Endothelial cell of umbilical vein (primary cell): ENCODE data around the gene PRLHR. TPM values are rescaled to one million over a fixed set of nuclear protein-coding genes. Genes with fewer than 3 reads are reported as not detected.

Source experiments
- BruUV-seq: library from RNA; stranded (reverse); fragments of 400-500 nt; replicated peaks from 2 replicates; lab custom pipeline; 2021; lab: Mats Ljungman, UMichigan
- CTCF ChIA-PET: fragments of 300-600, 350-600 bp; sonication (Branson Sonifier 250); formaldehyde crosslinking; loops from one replicate; lab custom pipeline; 2021; ENCODE audit warnings: antibody characterized with exemption, inconsistent platforms; lab: Charles Lee
- POLR2A ChIA-PET: fragments of 300-600, 350-600 bp; sonication (Branson Sonifier 250); formaldehyde crosslinking; loops from one replicate; lab custom pipeline; 2021; ENCODE audit warnings: antibody characterized with exemption, inconsistent platforms; lab: Charles Lee
- DNase-seq: peaks from one replicate; pipeline ENCODE4 v3.0.0-alpha.2; 2011; ENCODE audit warnings: low read depth, low spot score
- FAIRE-seq: peaks from 2 replicates; lab custom pipeline; 2011; peaks lifted over from hg19 to GRCh38; lab: Jason Lieb, UNC
- H2AFZ ChIP-seq: 2 replicates; pipeline ENCODE4 v1.6.0; 2012; ENCODE audit warnings: low read depth, low read length, control low read depth, inconsistent platforms
- H3K27ac ChIP-seq: 2 replicates; pipeline ENCODE4 v1.5.1; 2011; ENCODE audit warnings: low read depth, mild to moderate bottlenecking, control low read depth, low read length, moderate library complexity; ENCODE audit not compliant: insufficient read depth
- H3K27me3 ChIP-seq, 2 experiments: 2 replicates each; pipeline versions ENCODE4 v1.6.0 to v1.6.1; 2011; ENCODE audit warnings: low read length in 2 of 2, mixed read lengths in 1 of 2; ENCODE audit not compliant: control insufficient read depth in 2 of 2, insufficient read depth in 2 of 2
- H3K36me3 ChIP-seq, 2 experiments: 2 replicates in 1 of 2; 3 replicates in 1 of 2; pipeline ENCODE4 v1.5.1; 2011; ENCODE audit warnings: low read length in 2 of 2, mild to moderate bottlenecking in 1 of 2, moderate library complexity in 1 of 2; ENCODE audit not compliant: control insufficient read depth in 2 of 2, insufficient read depth in 2 of 2; ENCODE audit errors: extremely low read depth in 1 of 2
- H3K4me1 ChIP-seq: 3 replicates; pipeline ENCODE4 v1.5.1; 2011; ENCODE audit warnings: mild to moderate bottlenecking, low read length; ENCODE audit not compliant: control insufficient read depth, insufficient read depth; ENCODE audit errors: extremely low read depth
- H3K4me2 ChIP-seq: 2 replicates; pipeline ENCODE4 v1.6.1; 2011; ENCODE audit warnings: low read length, control low read depth, mixed read lengths; ENCODE audit not compliant: insufficient read depth
- H3K4me3 ChIP-seq, 3 experiments: fragments of 200-600 bp in 1 of 3; sonication (generic), shearing (Covaris generic) in 1 of 3; replicated peaks in 1 of 3; 2 replicates each; pipeline ENCODE4 v1.5.1; 2011 to 2016; ENCODE audit warnings: control low read depth in 3 of 3, low read length in 3 of 3, mild to moderate bottlenecking in 2 of 3, inconsistent platforms in 1 of 3, low read depth in 1 of 3, moderate library complexity in 1 of 3; ENCODE audit not compliant: insufficient read depth in 1 of 3
- H3K79me2 ChIP-seq: 2 replicates; pipeline ENCODE4 v1.6.0; 2012; ENCODE audit warnings: low read length, inconsistent platforms; ENCODE audit not compliant: control insufficient read depth, insufficient read depth
- H3K9ac ChIP-seq: replicated peaks from 2 replicates; pipeline ENCODE3; 2011; ENCODE audit warnings: low read length, control low read depth; ENCODE audit not compliant: insufficient read depth; ENCODE audit errors: extremely low read depth
- H3K9me1 ChIP-seq: replicated peaks from 3 replicates; pipeline ENCODE4 v1.6.0; 2011; ENCODE audit warnings: mild to moderate bottlenecking, low read length; ENCODE audit not compliant: control insufficient read depth, insufficient read depth; ENCODE audit errors: extremely low read depth
- H3K9me3 ChIP-seq: replicated peaks from 2 replicates; pipeline ENCODE4 v1.5.1; 2012; ENCODE audit warnings: low read length, inconsistent platforms; ENCODE audit not compliant: control insufficient read depth, insufficient read depth
- H4K20me1 ChIP-seq: replicated peaks from 2 replicates; pipeline ENCODE3; 2011; ENCODE audit warnings: mild to moderate bottlenecking, low read length; ENCODE audit not compliant: control insufficient read depth, insufficient read depth; ENCODE audit errors: extremely low read depth
- CTCF ChIP-seq, 2 donors: IDR thresholded peaks; 1 replicate in 1 of 2; 2 replicates in 1 of 2; pipeline ENCODE4 v1.5.1; 2011; ENCODE audit warnings: low read length in 2 of 2, mild to moderate bottlenecking in 2 of 2, moderate library complexity in 2 of 2, control low read depth in 1 of 2, inconsistent platforms in 1 of 2, low read depth in 1 of 2; ENCODE audit not compliant: insufficient read depth in 1 of 2; ENCODE audit errors: extremely low read depth in 1 of 2
- FOS ChIP-seq: IDR thresholded peaks from 2 replicates; pipeline ENCODE4 v1.6.1; 2011; ENCODE audit warnings: mild to moderate bottlenecking, low read length, moderate library complexity, borderline replicate concordance; ENCODE audit not compliant: insufficient read depth
- JUN ChIP-seq: IDR thresholded peaks from 2 replicates; pipeline ENCODE4 v1.6.1; 2011; ENCODE audit warnings: borderline replicate concordance, low read depth; ENCODE audit not compliant: insufficient read length, insufficient read depth
- dilution Hi-C: fragments of 300-500 bp; cut with MboI; formaldehyde crosslinking; loops from one replicate; pipeline ENCODE4 v1.15.0; 2019; ENCODE audit warnings: low sequenced_read_pairs; ENCODE audit not compliant: extremely low pct_ligation_motif_present
- intact Hi-C: fragments of 100-400 bp; cut with micrococcal nuclease; formaldehyde crosslinking; loops from one replicate; pipeline ENCODE4 v1.10.0; 2022
- polyA plus RNA-seq, 4 experiments: library from polyadenylated mRNA; depleted of rRNA in 3 of 4; stranded (reverse) in 3 of 4; unstranded in 1 of 4; fragments of >200 nt; gene quantifications; 2 replicates each; pipeline versions ENCODE4 v1.2.1 to v1.2.3, GENCODE V29; 2011 to 2012; ENCODE audit warnings: missing spikeins in 1 of 4
- total RNA-seq: library from RNA; stranded (reverse); gene quantifications from 2 replicates; pipeline ENCODE4 v1.2.3, GENCODE V29; 2021

Gene PRLHR
- total and polyA plus RNA-seq, 2 donors (not counting 3 experiments of a cell fraction or from before 2014, with no cell fraction given), result not detected

- Histone ChIP-seq H3K27me3 (peaks cover 2 to 5% of the 10 kb centered on the region in 2 experiments), H3K27ac (no peak overlapping the region), H2AFZ (no peak overlapping the region), H3K9ac (no peak overlapping the region), H3K36me3 (no peaks in the 10 kb centered on the region), H3K9me3 (no peaks in the 10 kb centered on the region), H3K4me1 (no peaks in the 10 kb centered on the region), H3K4me3 (no peak overlapping the region), H3K4me2 (no peak overlapping the region), H3K79me2 (no peaks in the 10 kb centered on the region), H3K9me1 (no peaks in the 10 kb centered on the region), H4K20me1 (no peaks in the 10 kb centered on the region)
- dilution Hi-C loops (no loop called here), intact Hi-C loops (loop anchor here (1.0 kb wide), 1 partner anchor 105 kb away; no protein-coding TSS in a partner anchor)
- no peak for DNase-seq
- TF ChIP-seq CTCF (IDR thresholded peaks at IDR 0.05; ENCODE audit: extremely low read depth in 1 of 2, insufficient read depth in 1 of 2, low read depth in 1 of 2, low read length in 2 of 2) (no peak), JUN (no peak)
- CTCF ChIA-PET, result interaction anchor here (0.9 to 8.3 kb wide), 4 partner anchors 157 to 1348 kb away, joined by 3 to 168 read pairs (median 5); no protein-coding TSS in a partner anchor
- BruUV-seq, result no TSS peak
- POLR2A ChIA-PET, result no interaction called here
- no peak for FAIRE-seq
These were observed 31.3 kb downstream of the PRLHR start for GRCh38 chr10:118564114-118564513.

DNA sequence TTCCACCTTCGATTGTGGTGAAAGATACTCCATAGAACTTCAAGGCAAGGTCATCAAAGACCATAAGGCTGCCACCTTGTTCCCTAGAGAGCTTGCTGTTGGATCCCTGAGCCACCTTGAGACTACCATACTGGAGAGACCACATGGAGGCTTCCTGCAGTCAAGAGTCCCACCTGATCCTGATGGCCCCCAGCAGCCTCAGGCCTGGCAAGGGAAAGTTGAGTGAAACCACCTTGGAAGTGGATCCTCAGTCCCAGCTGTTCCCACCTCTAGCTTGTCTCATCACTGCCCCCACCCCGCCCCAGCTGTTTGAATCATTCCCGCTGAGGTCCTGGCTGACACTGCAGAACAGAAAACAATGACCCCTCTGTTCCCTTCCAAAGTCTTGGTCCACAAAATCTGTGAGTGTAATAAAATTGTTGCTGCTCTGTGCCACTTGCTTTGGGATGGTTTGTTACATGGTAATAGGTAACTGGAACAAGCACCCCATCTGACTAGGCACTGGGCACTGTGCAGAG lies 32.0 kb downstream of the PRLHR start:
- no peak overlapping the region for H2AFZ ChIP-seq
- H3K4me3 ChIP-seq, result no peak overlapping the region
- no peaks in the 10 kb centered on the region for H3K9me3 ChIP-seq
- no peak overlapping the region for H3K27ac ChIP-seq
- CTCF ChIA-PET, result interaction anchor here (8.3 kb wide), 1 partner anchor 158 kb away, joined by 168 read pairs; no protein-coding TSS in a partner anchor
- no peaks in the 10 kb centered on the region for H3K79me2 ChIP-seq
- no peaks in the 10 kb centered on the region for H3K4me1 ChIP-seq
- H3K9me1 ChIP-seq, result no peaks in the 10 kb centered on the region
- intact Hi-C loops (no loop called here), dilution Hi-C loops (no loop called here)
- H3K4me2 ChIP-seq, result no peak overlapping the region
- FAIRE-seq (no peak), DNase-seq (no peak)
- H3K36me3 ChIP-seq, result no peaks in the 10 kb centered on the region
- BruUV-seq, result no TSS peak
- no peaks in the 10 kb centered on the region for H4K20me1 ChIP-seq
- TF ChIP-seq FOS, result no peak
- no peak for TF ChIP-seq CTCF (IDR thresholded peaks at IDR 0.05; ENCODE audit: extremely low read depth in 1 of 2, insufficient read depth in 1 of 2, low read depth in 1 of 2, low read length in 2 of 2)
- H3K9ac ChIP-seq, result no peak overlapping the region
- POLR2A ChIA-PET, result no interaction called here
- H3K27me3 ChIP-seq, result peaks cover 2 to 5% of the 10 kb centered on the region in 2 experiments
